ENCODE measurements around the gene UGDH.
"Not testable (repeated sequence)": the region's sequence is repeated elsewhere in the genome, so short reads cannot be mapped to it uniquely, and the experiment has no call there.

Gene UGDH

GRCh38 chr4:39541987-39542610, 14.9 kb upstream of the UGDH start:
- H3K4me3 ChIP-seq (ENCODE audit: low read depth, low read length): no peak overlapping the region
- DNase-seq (ENCODE audit: low read depth): no peak
- TF ChIP-seq MAX (IDR thresholded peaks at IDR 0.05; ENCODE audit: low read depth, low read length) (no peak), POLR2A (IDR thresholded peaks at IDR 0.05; ENCODE audit: extremely low read depth, insufficient read length) (no peak), CTCF (IDR thresholded peaks at IDR 0.05; ENCODE audit: low read depth, low read length) (no peak), MYC (IDR thresholded peaks at IDR 0.05; ENCODE audit: low read depth, low read length) (no peak)

DNA sequence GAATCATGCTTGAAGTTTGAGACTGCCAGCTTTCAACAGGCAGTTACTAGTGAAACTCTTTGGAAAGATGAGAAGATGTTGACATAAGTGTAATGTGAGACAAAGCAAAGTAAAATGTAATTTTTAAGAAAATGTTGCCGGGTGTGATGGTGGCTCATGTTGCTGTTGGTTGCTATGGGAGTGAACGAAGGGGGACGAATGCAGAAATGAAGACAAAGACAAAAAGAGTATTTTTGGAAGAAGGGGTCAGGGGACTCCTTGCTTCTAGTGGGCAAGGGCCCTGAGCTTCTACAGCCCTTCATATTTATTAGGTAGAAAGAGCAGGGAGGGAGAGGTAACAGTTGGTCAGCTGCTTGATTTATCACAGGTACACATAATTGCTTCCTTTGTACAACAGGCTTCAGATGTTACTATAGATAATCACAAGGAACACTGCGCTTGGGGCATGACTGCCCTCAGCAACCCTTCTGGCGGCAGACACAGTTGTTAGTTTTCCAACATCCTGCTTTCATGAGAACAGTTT, 11.9 kb upstream of the UGDH start:
- no peak for DNase-seq (ENCODE audit: low read depth)
- no peak overlapping the region for H3K4me3 ChIP-seq (ENCODE audit: low read depth, low read length)
- TF ChIP-seq MAX (IDR thresholded peaks at IDR 0.05; ENCODE audit: low read depth, low read length): no peak
- TF ChIP-seq POLR2A (IDR thresholded peaks at IDR 0.05; ENCODE audit: extremely low read depth, insufficient read length): no peak
- no peak for TF ChIP-seq CTCF (IDR thresholded peaks at IDR 0.05; ENCODE audit: low read depth, low read length)

DNA sequence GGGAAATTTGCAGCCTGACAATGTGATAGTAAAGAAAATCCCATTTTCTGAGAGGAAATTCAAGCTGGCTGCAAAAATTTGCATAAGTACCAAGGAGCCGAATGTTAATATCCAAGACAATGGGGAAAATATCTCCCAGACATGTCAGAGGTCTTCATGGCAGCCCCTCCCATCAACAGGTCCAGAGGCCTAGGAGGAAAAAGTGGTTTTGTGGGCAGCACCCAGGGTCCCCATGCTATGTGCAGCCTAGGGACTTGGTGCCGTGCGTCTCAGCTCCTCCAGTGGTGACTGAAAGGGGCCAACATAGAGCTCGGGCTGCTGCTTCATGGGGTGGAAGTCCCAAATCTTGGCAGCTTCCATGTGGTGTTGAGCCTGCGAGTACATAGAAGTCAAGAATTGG, 6.3 kb upstream of the UGDH start:
- no peak for DNase-seq (ENCODE audit: low read depth)
- H3K4me3 ChIP-seq (ENCODE audit: low read depth, low read length): no peak overlapping the region
- no peak for TF ChIP-seq POLR2A (IDR thresholded peaks at IDR 0.05; ENCODE audit: extremely low read depth, insufficient read length)
- TF ChIP-seq MYC (IDR thresholded peaks at IDR 0.05; ENCODE audit: low read depth, low read length): no peak
- no peak for TF ChIP-seq MAX (IDR thresholded peaks at IDR 0.05; ENCODE audit: low read depth, low read length)

- not testable (repeated sequence) for H3K4me3 ChIP-seq (ENCODE audit: low read depth, low read length); DNase-seq (ENCODE audit: low read depth)
Measured at GRCh38 chr4:39532237-39532636, 5.0 kb upstream of the UGDH start.

- H3K4me3 ChIP-seq (ENCODE audit: low read depth, low read length): no peak overlapping the region
- DNase-seq (ENCODE audit: low read depth): no peak
Measured at GRCh38 chr4:39530682-39531081, 3.4 kb upstream of the UGDH start.

GRCh38 chr4:39529534-39529933, 2.3 kb upstream of the UGDH start:
- no peak for DNase-seq (ENCODE audit: low read depth)
- H3K4me3 ChIP-seq (ENCODE audit: low read depth, low read length): no peak overlapping the region
- TF ChIP-seq POLR2A (IDR thresholded peaks at IDR 0.05; ENCODE audit: extremely low read depth, insufficient read length) (no peak), MAX (IDR thresholded peaks at IDR 0.05; ENCODE audit: low read depth, low read length) (no peak)

More at GRCh38 chr4:39530682-39531081, 3.4 kb upstream of the UGDH start:
- TF ChIP-seq MAX (IDR thresholded peaks at IDR 0.05; ENCODE audit: low read depth, low read length): no peak
- no peak for TF ChIP-seq MYC (IDR thresholded peaks at IDR 0.05; ENCODE audit: low read depth, low read length)
- TF ChIP-seq CTCF (IDR thresholded peaks at IDR 0.05; ENCODE audit: low read depth, low read length): no peak
- TF ChIP-seq POLR2A (IDR thresholded peaks at IDR 0.05; ENCODE audit: extremely low read depth, insufficient read length): no peak

DNA sequence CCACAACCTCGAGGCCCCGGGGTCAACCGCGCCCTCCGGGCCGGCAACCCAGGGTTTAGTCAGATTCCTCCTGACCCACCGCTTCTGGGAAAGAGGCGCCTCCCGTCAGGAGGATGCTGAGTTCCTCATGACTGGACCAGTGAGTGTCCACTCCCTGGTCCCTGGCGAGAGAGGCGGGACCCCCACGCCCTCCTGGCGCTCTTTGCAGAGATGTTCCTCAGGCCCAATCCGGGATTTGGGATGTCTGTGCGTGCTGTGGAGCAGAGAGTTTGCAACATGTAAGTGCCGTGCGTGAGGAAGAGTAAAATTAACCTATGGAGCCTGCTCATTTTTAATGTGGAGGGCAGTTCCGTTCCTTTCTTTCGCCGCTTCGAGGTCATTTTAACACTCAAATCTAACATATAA, 824 bp upstream of the UGDH start:
- no peak for DNase-seq (ENCODE audit: low read depth)
- peak overlapping the region; percentile 90 for H3K4me3 ChIP-seq (ENCODE audit: low read depth, low read length)
- TF ChIP-seq MYC (IDR thresholded peaks at IDR 0.05; ENCODE audit: low read depth, low read length) (no peak), MAX (IDR thresholded peaks at IDR 0.05; ENCODE audit: low read depth, low read length) (no peak), CTCF (IDR thresholded peaks at IDR 0.05; ENCODE audit: low read depth, low read length) (no peak), POLR2A (IDR thresholded peaks at IDR 0.05; ENCODE audit: extremely low read depth, insufficient read length) (no peak)
